Mesothelial cell of epicardium (in vitro differentiated cells): ENCODE results near the gene GOLGA5. TPM values are rescaled to one million over a fixed set of nuclear protein-coding genes. Genes with fewer than 3 reads are reported as not detected.
"Not testable (repeated sequence)": the region's sequence is repeated elsewhere in the genome, so short reads cannot be mapped to it uniquely, and the experiment has no call there.

Source experiments
- DNase-seq, 2 experiments: peaks; one replicate each; pipeline ENCODE4 v3.0.0; 2021; ENCODE audit warnings: low spot score in 2 of 2; ENCODE audit not compliant: unreplicated experiment in 2 of 2
- H3K27ac Mint-ChIP-seq: 2 replicates; pipeline ENCODE4 v1.8.0; 2021; ENCODE audit warnings: mixed read lengths
- H3K27me3 Mint-ChIP-seq: 2 replicates; pipeline ENCODE4 v1.8.0; 2021; ENCODE audit warnings: low read depth, mixed read lengths
- H3K36me3 Mint-ChIP-seq: 2 replicates; pipeline ENCODE4 v1.8.0; 2021; ENCODE audit warnings: mixed read lengths
- H3K4me1 Mint-ChIP-seq: 2 replicates; pipeline ENCODE4 v1.8.0; 2021; ENCODE audit warnings: mixed read lengths
- H3K4me3 Mint-ChIP-seq: 2 replicates; pipeline ENCODE4 v1.8.0; 2021; ENCODE audit warnings: mild to moderate bottlenecking, moderate library complexity, mixed read lengths
- H3K9me3 Mint-ChIP-seq: 2 replicates; pipeline ENCODE4 v1.8.0; 2021; ENCODE audit warnings: mixed read lengths
- CTCF ChIP-seq: fragments of 200-600 bp; sonication (generic); IDR thresholded peaks from one replicate; pipeline ENCODE4 v1.5.0; 2021; ENCODE audit warnings: antibody characterized with exemption; ENCODE audit not compliant: unreplicated experiment
- total RNA-seq: library from RNA; stranded (reverse); gene quantifications from 3 replicates; pipeline ENCODE4 v1.2.1, GENCODE V29; 2021

Gene GOLGA5
- total RNA-seq, 1 donor from 2014 or later: 36.3 TPM

GRCh38 chr14:92800525-92800924 is 6.4 kb downstream of the GOLGA5 start:
- H3K4me3 Mint-ChIP-seq: no peak overlapping the region
- no peaks in the 10 kb centered on the region for H3K27me3 Mint-ChIP-seq
- H3K36me3 Mint-ChIP-seq: peaks cover 29% of the 10 kb centered on the region
- H3K27ac Mint-ChIP-seq: no peak overlapping the region
- no peak for DNase-seq
- peaks cover 31% of the 10 kb centered on the region for H3K4me1 Mint-ChIP-seq
- TF ChIP-seq CTCF: no peak
- H3K9me3 Mint-ChIP-seq: no peaks in the 10 kb centered on the region

GRCh38 chr14:92801917-92802316 is 7.8 kb downstream of the GOLGA5 start:
- Mint-ChIP-seq H3K27ac (no peak overlapping the region), H3K4me1 (peaks cover 23% of the 10 kb centered on the region), H3K36me3 (peaks cover 33% of the 10 kb centered on the region), H3K27me3 (no peaks in the 10 kb centered on the region), H3K9me3 (no peaks in the 10 kb centered on the region), H3K4me3 (no peak overlapping the region)
- no peak for TF ChIP-seq CTCF
- no peak for DNase-seq

- Mint-ChIP-seq H3K36me3 (peaks cover 35% of the 10 kb centered on the region), H3K4me3 (no peak overlapping the region), H3K4me1 (peaks cover 23% of the 10 kb centered on the region), H3K27ac (no peak overlapping the region), H3K9me3 (no peaks in the 10 kb centered on the region), H3K27me3 (no peaks in the 10 kb centered on the region)
- TF ChIP-seq CTCF: no peak
- no peak for DNase-seq
Measured at GRCh38 chr14:92802678-92803077, 8.6 kb downstream of the GOLGA5 start.

- no peak overlapping the region for H3K27ac Mint-ChIP-seq
- no peak for TF ChIP-seq CTCF
- no peak overlapping the region for H3K4me3 Mint-ChIP-seq
- no peaks in the 10 kb centered on the region for H3K4me1 Mint-ChIP-seq
- H3K9me3 Mint-ChIP-seq: no peaks in the 10 kb centered on the region
- DNase-seq: no peak
- H3K27me3 Mint-ChIP-seq: no peaks in the 10 kb centered on the region
- peaks cover 24% of the 10 kb centered on the region for H3K36me3 Mint-ChIP-seq
Measured at GRCh38 chr14:92813201-92813600, 19.1 kb downstream of the GOLGA5 start.

- Mint-ChIP-seq H3K4me3 (no peak overlapping the region), H3K27me3 (no peaks in the 10 kb centered on the region), H3K27ac (no peak overlapping the region), H3K4me1 (no peaks in the 10 kb centered on the region), H3K9me3 (no peaks in the 10 kb centered on the region), H3K36me3 (peaks cover 44% of the 10 kb centered on the region)
- DNase-seq: no peak
- no peak for TF ChIP-seq CTCF
Measured at GRCh38 chr14:92819011-92819597, 25.0 kb downstream of the GOLGA5 start.

GRCh38 chr14:92819680-92820535 is 25.8 kb downstream of the GOLGA5 start:
- peaks cover 46% of the 10 kb centered on the region for H3K36me3 Mint-ChIP-seq
- H3K27me3 Mint-ChIP-seq, H3K4me3 Mint-ChIP-seq, H3K4me1 Mint-ChIP-seq, DNase-seq, H3K9me3 Mint-ChIP-seq, H3K27ac Mint-ChIP-seq: not testable (repeated sequence)

GRCh38 chr14:92820536-92820840 is 26.4 kb downstream of the GOLGA5 start:
- H3K27me3 Mint-ChIP-seq, H3K27ac Mint-ChIP-seq, H3K4me1 Mint-ChIP-seq, H3K4me3 Mint-ChIP-seq, H3K9me3 Mint-ChIP-seq, DNase-seq: not testable (repeated sequence)
- H3K36me3 Mint-ChIP-seq: peaks cover 42% of the 10 kb centered on the region
